Stomach (tissue), 9 donors: ENCODE data around the gene VPS36. TPM values are rescaled to one million over a fixed set of nuclear protein-coding genes. Genes with fewer than 3 reads are reported as not detected.
A peak's percentile ranks its signal among the peaks of the same experiment; 100 is the strongest.

Experiments used
- DNase-seq, 2 donors: peaks; one replicate each; pipeline versions ENCODE4 v3.0.0 to v3.0.0-alpha.2; 2013 to 2019
- H3K27ac ChIP-seq, 5 donors: fragments of 200-600 bp in 4 of 5; sonication (generic) in 4 of 5; one replicate each; pipeline ENCODE4 v1.5.1; 2013 to 2019; ENCODE audit warnings: mild to moderate bottlenecking in 1 of 5, moderate library complexity in 1 of 5
- H3K27me3 ChIP-seq, 3 donors: fragments of 200-600 bp; sonication (generic); one replicate each; pipeline ENCODE4 v1.5.1; 2017 to 2019; ENCODE audit warnings: mixed run types in 1 of 3
- H3K36me3 ChIP-seq, 4 donors: fragments of 200-600 bp; sonication (generic); 1 replicate in 3 of 4; 2 replicates in 1 of 4; pipeline ENCODE4 v1.5.1; 2016 to 2019
- H3K4me1 ChIP-seq, 4 donors: fragments of 200-600 bp; sonication (generic); one replicate each; pipeline ENCODE4 v1.5.1; 2016 to 2019
- H3K4me3 ChIP-seq, 4 donors: fragments of 200-600 bp; sonication (generic) in 3 of 4; one replicate each; pipeline ENCODE4 v1.5.1; 2016 to 2019; ENCODE audit warnings: mild to moderate bottlenecking in 1 of 4
- H3K9me3 ChIP-seq, 4 donors: fragments of 200-600 bp; sonication (generic); one replicate each; pipeline ENCODE4 v1.5.1; 2016 to 2019
- EP300 ChIP-seq: sonication (generic); formaldehyde crosslinking; IDR thresholded peaks from one replicate; pipeline ENCODE4 v1.6.1; 2017; ENCODE audit warnings: antibody characterized with exemption
- POLR2A ChIP-seq, 4 donors: fragments of 450-650 bp; IDR thresholded peaks; one replicate each; pipeline ENCODE4 v1.6.1; 2016; ENCODE audit warnings: antibody characterized with exemption in 4 of 4, control low read depth in 2 of 4, mild to moderate bottlenecking in 1 of 4, moderate library complexity in 1 of 4
- POLR2AphosphoS5 ChIP-seq, 3 donors: sonication (generic); formaldehyde crosslinking; IDR thresholded peaks; one replicate each; pipeline ENCODE4 v1.6.1; 2016; ENCODE audit warnings: antibody characterized with exemption in 3 of 3
- WGBS, 5 donors: extraction: QIAGEN DNeasy Blood & Tissue Kit in 3 of 5; methylation state at CpG; one replicate each; pipeline versions ENCODE4 v1.1.5 to v1.1.7; 2013 to 2018; 5-methylcytosine and 5-hydroxymethylcytosine counted together
- intact Hi-C: fragments of 100-400 bp; cut with DNase I; formaldehyde crosslinking; loops from one replicate; pipeline ENCODE4 v1.15.1; 2023; ENCODE audit warnings: low total_unique reads
- polyA plus RNA-seq, 3 donors: library from polyadenylated mRNA; stranded (reverse); fragments of 200-250 nt; gene quantifications; one replicate each; pipeline ENCODE4 v1.2.3, GENCODE V29; 2013
- total RNA-seq, 5 donors: library from RNA; depleted of rRNA; stranded (reverse); fragments of >200 nt; gene quantifications; one replicate each; pipeline versions ENCODE4 v1.1.0 to v1.2.3, GENCODE V29; 2014 to 2016
- TF ChIP-seq, protein P1 (sequence below), 7 experiments: fragments of 450-650 bp in 4 of 7; fragments of 200-600 bp in 3 of 7; sonication (generic) in 3 of 7; IDR thresholded peaks; one replicate each; pipeline ENCODE4 v1.5.1; 2016 to 2019; ENCODE audit warnings: antibody characterized with exemption in 7 of 7, control low read depth in 2 of 7, mild to moderate bottlenecking in 1 of 7
- donor health status: healthy with polysubstance abuse.
- donor health status: Bipolar disorder and iron deficiency.
- donor health status: healthy.

Gene VPS36
- total and polyA plus RNA-seq, 8 donors, result 15.8 to 323 (median 38.7) TPM

DNA sequence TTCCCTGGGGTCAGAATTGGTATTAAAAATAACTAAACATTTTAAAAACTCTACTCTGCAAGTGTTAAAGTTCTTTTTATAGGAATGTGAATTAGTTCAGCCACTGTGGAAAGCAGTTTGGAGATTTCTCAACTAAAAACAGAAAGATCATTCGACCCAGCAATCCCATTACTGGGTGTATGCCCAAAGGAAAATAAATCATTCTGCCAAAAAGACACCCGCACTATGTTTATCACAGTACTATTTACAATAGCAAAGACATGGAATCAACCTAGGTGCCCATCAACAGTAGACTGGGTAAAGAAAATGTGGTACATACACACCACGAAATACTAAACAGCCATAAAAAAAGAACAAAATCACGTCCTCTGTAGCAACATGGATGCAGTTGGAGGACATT is 43.8 kb downstream of the VPS36 start:
- WGBS, 5 donors, result 44 to 53% (median 45%) methylated on average over 4 of the region's 4 CpGs

DNA sequence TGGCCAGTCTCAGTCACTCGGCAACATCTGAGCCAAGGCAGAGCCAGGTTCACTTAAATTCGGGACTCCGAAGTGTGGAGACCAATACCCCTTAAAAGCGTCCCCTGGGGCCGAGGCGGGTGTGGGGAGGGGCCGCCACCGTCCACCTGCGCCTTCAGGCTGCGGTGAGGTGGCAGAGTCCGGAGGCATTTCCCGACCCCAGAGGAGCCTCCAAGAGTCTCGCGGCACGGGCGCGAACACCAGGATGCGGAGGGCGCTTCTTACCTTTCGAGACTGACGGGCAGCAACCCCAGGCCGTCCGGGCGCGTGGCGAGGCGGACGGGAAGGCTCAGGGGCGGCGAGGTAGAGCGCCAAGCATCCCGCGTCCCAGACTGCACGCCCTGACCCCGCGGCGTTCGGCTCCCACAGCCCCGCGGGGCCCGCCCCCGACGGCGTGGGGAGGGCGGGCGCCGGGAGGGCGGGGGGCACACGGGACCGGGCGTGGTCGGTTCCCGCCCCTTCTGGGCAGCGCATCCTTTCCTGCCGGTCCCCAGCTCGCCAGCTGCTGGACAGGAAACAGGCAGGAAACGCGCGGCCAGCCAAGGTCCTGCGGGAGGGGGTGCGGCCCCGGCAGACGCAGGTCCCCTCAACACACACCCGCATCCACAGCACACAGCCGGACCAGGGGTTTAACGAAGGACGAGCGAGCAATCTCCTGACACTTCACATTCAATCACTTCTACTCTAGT is 44.5 kb downstream of the VPS36 start, which contains the start of gene THSD1:
TSS of gene THSD1 (minus strand) at position 406 of the 728 bp plus-strand sequence. CDS start 3,572 bp downstream, outside the sequence.
- intact Hi-C loops, result no loop called here
- peak within 1 kb of the TSS in 4 of 5 donors; percentile 7 to 69 (median 49) for H3K27ac ChIP-seq
- H3K4me3 ChIP-seq, result peak within 1 kb of the TSS; percentile 44 to 58 (median 46)
- peaks cover 0 to 36% (median 15%) of the 10 kb centered on the region in 3 donors for H3K27me3 ChIP-seq
- TF ChIP-seq, protein P1, sequence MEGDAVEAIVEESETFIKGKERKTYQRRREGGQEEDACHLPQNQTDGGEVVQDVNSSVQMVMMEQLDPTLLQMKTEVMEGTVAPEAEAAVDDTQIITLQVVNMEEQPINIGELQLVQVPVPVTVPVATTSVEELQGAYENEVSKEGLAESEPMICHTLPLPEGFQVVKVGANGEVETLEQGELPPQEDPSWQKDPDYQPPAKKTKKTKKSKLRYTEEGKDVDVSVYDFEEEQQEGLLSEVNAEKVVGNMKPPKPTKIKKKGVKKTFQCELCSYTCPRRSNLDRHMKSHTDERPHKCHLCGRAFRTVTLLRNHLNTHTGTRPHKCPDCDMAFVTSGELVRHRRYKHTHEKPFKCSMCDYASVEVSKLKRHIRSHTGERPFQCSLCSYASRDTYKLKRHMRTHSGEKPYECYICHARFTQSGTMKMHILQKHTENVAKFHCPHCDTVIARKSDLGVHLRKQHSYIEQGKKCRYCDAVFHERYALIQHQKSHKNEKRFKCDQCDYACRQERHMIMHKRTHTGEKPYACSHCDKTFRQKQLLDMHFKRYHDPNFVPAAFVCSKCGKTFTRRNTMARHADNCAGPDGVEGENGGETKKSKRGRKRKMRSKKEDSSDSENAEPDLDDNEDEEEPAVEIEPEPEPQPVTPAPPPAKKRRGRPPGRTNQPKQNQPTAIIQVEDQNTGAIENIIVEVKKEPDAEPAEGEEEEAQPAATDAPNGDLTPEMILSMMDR (IDR thresholded peaks at IDR 0.05), result no peak
- peak in 1 of 3 donors; percentile 40 for TF ChIP-seq POLR2AphosphoS5 (IDR thresholded peaks at IDR 0.05)
- H3K4me1 ChIP-seq, result peaks cover 0 to 23% (median 16%) of the 10 kb centered on the region in 4 donors
- peak; percentile 38 to 79 for DNase-seq
- WGBS, 5 donors, result 2 to 3% (median 2%) methylated on average over 20 to 68 of the region's 68 CpGs
- H3K9me3 ChIP-seq, result no peaks in the 10 kb centered on the region
- H3K36me3 ChIP-seq, result peaks cover 0 to 15% (median 5%) of the 10 kb centered on the region in 4 donors

More for the DNA sequence above, 43.8 kb downstream of the VPS36 start:
- no peak for TF ChIP-seq POLR2AphosphoS5 (IDR thresholded peaks at IDR 0.05)
- TF ChIP-seq, protein P1 (IDR thresholded peaks at IDR 0.05), result no peak
- no peak for TF ChIP-seq POLR2A (IDR thresholded peaks at IDR 0.05)
- no peak for TF ChIP-seq EP300
- H3K27me3 ChIP-seq, result peaks cover 0 to 36% (median 15%) of the 10 kb centered on the region in 3 donors
- no peak for DNase-seq
- intact Hi-C loops, result no loop called here
- no peaks in the 10 kb centered on the region for H3K9me3 ChIP-seq
- H3K27ac ChIP-seq, result peak overlapping the region in 2 of 5 donors; percentile 7 to 63
- peaks cover 0 to 23% (median 16%) of the 10 kb centered on the region in 4 donors for H3K4me1 ChIP-seq
- peaks cover 0 to 21% (median 10%) of the 10 kb centered on the region in 4 donors for H3K36me3 ChIP-seq
- H3K4me3 ChIP-seq, result peak overlapping the region in 2 of 4 donors; percentile 46 to 58

DNA sequence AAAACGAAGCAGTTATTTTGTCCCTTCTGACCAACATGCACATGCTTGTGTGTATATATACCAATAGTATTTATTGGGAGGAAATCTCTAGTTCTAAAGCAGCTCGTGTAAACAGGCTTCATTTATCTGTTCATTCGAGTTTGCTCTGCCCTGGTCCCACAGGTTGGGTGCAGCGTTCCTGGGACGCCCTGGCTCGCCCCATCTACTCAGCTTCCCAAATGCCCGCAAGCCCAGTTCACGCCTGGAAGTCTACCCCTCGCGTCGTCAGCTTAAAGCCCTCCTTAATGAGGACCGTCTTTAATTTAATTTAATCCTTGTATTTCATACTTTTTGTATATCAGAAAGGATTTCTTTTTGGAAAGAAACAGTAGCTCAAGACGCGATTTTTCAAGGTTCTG is 45.1 kb downstream of the VPS36 start:
- H3K27ac ChIP-seq, result peak overlapping the region in 3 of 5 donors; percentile 35 to 69 (median 63)
- H3K9me3 ChIP-seq, result no peaks in the 10 kb centered on the region
- peaks cover 0 to 10% (median 4%) of the 10 kb centered on the region in 4 donors for H3K36me3 ChIP-seq
- DNase-seq, result peak in 1 of 2 donors; percentile 16
- peaks cover 0 to 36% (median 15%) of the 10 kb centered on the region in 3 donors for H3K27me3 ChIP-seq
- peak overlapping the region; percentile 44 to 58 (median 46) for H3K4me3 ChIP-seq
- intact Hi-C loops, result no loop called here
- H3K4me1 ChIP-seq, result peaks cover 0 to 23% (median 16%) of the 10 kb centered on the region in 4 donors
- TF ChIP-seq POLR2AphosphoS5 (IDR thresholded peaks at IDR 0.05) (no peak), POLR2A (IDR thresholded peaks at IDR 0.05) (no peak), EP300 (no peak)
- TF ChIP-seq, protein P1 (IDR thresholded peaks at IDR 0.05), result no peak
- 8 to 15% (median 11%) methylated on average over 14 of the region's 14 CpGs for WGBS, 5 donors

DNA sequence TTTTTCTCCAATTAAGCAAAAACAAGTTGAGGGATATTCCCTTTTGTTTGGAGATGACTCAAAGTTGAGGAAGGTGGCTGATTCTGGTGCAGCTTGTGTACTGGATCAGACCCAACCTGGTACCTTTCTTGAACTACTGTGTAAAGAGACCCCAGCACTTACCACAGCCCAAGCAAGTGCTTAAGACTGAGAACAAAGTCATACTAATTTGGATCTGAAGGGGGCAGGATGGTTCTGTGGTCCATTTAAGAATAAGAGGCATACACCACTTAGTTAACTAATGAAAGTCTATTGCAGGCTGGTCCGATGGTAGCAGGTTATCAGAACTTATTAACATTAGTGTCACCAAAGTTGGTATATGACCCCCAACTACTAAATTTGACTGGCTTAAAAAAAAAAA is 50.7 kb downstream of the VPS36 start:
- no peak overlapping the region for H3K4me3 ChIP-seq
- peak in 1 of 2 donors; percentile 20 for DNase-seq
- H3K4me1 ChIP-seq, result peaks cover 0 to 8% (median 0%) of the 10 kb centered on the region in 4 donors
- H3K36me3 ChIP-seq, result no peaks in the 10 kb centered on the region
- no peak overlapping the region for H3K27ac ChIP-seq
- WGBS, 5 donors, result 43 to 70% (median 47%) methylated on average over 1 of the region's 1 CpG
- TF ChIP-seq, protein P1 (IDR thresholded peaks at IDR 0.05), result no peak
- no peak for TF ChIP-seq POLR2A (IDR thresholded peaks at IDR 0.05)
- TF ChIP-seq EP300, result no peak
- TF ChIP-seq POLR2AphosphoS5 (IDR thresholded peaks at IDR 0.05), result no peak
- no peaks in the 10 kb centered on the region for H3K9me3 ChIP-seq
- peaks cover 0 to 14% (median 0%) of the 10 kb centered on the region in 3 donors for H3K27me3 ChIP-seq
- intact Hi-C loops, result no loop called here
